A172 (cell line): ENCODE measurements around the gene AFF3. TPM values are rescaled to one million over a fixed set of nuclear protein-coding genes. Genes with fewer than 3 reads are reported as not detected.
"Not testable (repeated sequence)": the region's sequence is repeated elsewhere in the genome, so short reads cannot be mapped to it uniquely, and the experiment has no call there.

Source experiments
- DNase-seq: peaks from one replicate; pipeline ENCODE4 v3.0.0-alpha.2; 2015; ENCODE audit warnings: low spot score
- total RNA-seq: library from RNA; depleted of rRNA; stranded (reverse); fragments of >200 nt; shearing (Covaris generic); gene quantifications from 2 replicates; pipeline ENCODE4 v1.2.3, GENCODE V29; 2014

AFF3 gene
- total RNA-seq, 1 experiment from 2014 or later, result 1.9 TPM

DNA sequence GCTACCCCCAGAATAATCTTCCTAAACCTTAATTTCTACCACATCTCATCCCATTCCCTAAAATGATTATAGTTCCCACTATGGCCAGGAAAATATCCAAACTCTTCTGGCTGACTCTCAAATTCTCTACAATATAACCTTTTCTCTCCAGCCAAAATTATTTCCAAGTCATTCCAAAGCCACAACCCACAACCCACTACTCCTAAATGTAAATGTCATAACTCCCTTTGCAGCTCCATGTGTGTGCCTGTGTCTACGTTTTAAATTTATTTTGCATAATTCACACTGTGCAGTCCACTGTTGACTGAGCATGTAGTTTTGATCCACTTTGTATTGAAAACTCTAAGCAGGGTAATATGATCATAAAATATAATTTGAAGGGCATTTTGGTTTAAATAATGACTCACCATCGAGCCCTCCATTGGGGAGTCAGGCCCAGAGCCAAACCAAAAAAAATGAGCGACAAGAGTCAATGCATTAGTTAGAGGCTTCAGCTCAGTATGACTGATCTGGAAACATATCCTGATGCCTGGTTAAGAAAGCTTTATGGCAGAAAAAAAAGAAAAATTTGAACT, 171.0 kb downstream of the AFF3 start:
- DNase-seq, result no peak

DNA sequence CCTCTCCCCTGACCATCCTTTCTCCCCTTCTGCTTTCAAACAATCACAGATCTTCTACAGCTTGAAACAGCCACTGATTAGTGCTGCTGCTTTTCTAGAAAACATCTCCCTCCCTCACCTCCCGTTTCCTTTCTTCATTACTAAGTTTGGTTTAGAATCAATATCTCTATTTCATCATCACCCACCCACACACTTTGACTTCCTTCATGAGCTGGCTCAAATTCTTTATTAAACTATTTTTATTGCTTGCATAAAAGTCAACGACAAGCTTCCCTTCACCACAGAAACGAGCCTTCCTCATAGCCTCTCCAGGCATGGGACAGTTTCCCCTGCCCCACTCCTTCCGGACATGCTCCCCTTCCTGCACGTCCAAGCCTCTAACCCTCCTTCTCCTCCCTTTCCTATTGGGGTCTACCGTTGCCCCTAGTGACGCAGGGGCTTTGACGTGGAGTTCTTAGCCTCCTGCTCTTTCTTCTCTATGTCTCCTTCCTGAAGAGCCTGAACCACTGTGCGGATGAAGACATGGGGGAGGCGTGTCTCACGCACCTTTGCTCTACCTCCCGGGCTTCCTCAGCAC, 172.0 kb downstream of the AFF3 start:
- no peak for DNase-seq

DNA sequence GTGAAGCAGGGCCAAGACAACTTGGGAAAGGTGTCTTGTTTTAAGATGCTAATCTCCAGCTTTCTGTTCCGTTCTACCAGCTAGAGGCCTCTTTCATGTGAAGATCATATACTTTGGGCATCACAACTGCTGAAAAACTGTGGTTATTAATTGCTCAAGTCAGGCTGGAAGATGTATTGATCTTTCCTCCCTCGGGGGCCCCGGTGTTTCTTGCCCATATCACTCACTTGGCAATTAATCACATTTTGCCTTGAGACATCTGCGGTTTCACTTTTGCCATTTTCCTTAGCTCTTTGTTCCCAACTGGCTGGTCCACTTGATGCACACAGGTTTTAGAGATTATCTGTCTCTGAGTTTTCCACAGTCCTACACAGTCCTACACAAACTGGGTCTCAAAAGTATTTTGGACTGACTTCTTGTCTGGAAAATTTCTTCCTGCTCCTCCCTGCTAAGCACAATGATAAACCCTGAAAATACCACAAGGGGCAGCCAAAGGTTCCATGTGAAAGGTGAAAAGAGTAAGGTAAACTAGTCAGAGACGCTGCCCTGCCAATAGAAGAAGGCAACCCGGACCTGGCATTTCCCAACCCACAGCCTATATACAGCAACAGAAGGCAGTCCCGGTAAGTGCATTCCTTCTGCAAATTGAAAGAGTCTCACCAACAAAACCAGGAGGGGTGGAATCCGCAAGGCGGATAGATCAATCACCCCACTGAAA, 181.0 kb downstream of the AFF3 start:
- DNase-seq, result no peak

DNA sequence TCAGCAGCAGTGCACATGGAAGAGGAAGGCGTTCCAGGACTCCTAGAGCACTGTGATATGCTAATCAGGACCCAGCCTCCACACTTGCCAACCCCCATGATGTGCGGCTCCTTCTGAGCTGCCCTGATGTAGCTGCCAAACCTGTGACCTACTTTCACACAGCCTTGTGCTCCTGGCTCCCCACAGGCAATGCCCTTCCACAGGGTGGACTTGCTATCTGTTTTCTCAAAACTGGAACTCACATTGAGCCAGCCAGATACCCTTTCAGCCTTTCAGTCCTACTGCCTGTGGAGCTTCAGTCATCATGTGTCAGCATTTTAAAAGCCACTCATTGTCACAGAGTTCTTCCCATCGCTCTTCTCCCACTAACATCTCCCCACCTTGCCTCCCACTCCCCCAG, 181.6 kb downstream of the AFF3 start:
- no peak for DNase-seq

DNA sequence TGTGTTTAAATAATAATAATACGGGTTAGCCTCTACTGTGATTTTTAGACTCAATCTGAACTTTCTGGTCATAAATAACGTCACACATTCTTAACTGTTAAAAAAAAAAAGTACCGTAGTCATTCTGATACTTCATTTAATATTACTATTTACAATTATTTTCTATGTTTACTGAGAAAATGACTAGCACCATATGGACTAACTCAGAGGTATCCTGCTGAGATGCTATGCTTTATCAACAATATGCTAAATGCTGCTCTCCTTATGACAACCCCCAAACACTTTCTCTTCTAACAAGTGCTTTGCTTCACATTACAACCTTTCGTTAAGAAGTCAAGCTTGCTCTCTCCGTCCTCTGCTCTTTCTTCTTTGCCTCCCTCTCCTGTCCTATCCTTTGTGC, 182.1 kb downstream of the AFF3 start:
- DNase-seq, result no peak

DNA sequence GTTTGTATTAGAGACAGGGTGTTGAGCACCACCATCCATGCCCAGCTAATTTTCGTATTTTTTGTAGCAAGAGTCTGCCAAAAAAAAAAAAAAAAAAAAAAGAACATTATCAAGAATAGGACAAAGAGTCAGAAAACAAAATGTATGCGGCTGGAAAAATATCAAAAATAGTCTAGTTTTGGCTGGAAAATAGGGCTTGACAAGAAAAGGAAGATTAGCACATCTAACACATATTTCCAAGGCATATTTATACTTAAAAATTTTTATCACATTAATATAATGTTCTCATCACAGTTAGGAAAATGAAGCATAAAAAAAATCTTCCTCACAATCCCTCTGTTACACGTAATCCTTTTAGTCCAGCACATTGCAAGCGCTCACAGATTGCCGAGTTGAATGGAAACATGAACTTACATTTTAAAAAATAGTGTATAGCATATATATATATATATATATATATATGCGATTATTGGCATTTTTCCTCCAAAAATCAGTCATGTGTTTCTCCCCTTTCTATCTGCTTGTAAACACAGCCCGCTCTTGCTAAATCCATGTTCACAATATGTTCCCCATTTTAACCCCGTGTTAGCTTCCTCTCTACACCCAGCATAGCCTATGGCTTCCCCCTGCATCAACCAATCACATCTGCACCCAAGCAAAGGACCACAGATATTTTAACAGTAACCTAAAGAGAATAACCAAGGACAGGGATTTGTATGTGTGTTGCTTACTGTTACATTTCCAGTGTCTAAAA, 183.0 kb downstream of the AFF3 start:
- DNase-seq, result no peak

DNA sequence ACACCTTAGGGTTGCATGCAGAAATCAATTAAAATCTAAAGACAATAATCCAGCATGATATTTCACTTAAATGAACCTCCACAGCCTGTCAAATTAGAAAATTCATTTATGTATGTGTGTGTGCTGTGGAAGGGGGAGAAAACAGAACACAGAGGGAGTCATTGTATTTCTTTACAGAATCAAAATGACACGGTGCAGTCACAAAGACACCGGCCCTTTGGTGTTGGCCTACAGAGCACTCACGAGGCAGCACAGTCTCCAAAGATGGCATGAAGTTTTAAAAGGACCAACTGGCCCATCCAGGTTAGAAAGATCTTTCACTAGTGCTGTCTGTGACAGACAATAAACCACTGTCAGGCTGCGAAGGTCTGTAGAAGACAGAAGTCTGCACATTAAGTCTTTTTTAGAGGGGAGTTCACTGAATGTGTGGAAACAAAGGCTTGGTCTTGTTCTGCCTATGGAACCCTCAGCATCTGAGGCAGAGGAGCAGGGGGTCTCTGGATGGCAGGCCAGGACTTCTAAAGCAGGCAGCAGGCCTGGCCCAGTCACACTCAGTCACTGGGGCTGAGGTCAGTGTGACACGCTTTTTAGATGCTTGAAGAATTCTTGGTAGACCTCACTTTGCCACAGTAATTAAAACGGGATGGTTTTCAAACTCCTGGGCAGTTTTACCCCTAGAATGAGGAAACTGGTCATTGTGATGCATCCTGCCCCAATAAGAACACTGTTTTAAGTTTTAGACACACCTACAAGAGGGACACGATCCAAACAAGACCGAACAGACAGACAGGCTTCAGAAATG, 184.9 kb downstream of the AFF3 start:
- no peak for DNase-seq

DNA sequence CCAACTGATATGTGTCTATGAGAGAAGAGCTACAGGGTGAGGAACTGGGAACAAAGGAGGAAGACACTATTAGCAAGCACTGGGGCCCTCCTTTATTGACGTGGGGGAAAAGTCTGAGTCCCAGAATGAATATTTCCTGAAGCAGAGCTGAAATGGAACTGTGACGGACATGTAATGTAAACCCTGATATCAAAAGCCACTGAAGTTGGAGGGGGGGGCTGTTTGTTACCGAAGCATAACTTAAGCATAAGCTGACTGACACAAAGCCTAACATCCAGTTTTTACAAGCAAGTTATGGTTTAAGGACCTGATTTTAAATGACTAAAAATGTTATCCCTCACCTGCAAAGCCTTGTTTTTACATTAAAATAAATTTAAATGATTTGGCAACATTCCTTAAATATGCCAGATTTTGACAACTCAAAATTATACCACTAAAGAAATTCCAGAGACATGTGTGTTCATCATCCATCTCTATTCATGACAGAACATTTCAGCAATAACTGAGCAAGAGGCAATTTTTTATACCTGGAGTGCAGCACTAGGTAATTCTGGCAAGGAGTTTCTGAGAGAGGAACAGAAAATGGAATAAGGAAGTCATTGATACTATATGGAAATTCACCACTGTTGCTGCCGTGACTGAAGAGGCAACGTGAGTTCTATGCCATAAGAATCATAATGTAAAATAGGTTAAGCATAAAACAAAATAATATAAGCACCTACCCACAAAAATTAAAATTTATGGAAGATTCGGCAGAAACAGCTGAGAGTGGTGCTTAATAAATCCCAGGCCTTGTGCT, 186.0 kb downstream of the AFF3 start:
- DNase-seq, result no peak

DNA sequence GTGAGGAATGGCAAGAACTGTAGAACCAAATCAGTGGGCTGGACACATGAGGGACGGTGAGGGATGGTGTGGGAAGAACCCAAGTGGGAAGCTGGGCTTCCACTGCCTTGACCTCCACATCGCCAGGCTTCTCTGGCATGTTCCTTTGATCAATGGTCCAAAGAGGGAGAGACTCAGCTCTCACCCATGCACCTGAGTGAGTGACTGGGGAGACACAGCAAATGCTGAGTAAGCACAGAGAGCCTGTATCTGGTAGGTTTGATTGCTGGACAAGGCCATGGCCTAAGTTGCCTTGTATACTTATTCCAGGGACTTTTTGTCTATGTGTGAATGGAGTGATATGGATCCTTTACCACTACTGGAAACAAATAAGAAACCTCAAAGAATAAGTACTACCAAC, 188.6 kb downstream of the AFF3 start:
- DNase-seq, result no peak

DNA sequence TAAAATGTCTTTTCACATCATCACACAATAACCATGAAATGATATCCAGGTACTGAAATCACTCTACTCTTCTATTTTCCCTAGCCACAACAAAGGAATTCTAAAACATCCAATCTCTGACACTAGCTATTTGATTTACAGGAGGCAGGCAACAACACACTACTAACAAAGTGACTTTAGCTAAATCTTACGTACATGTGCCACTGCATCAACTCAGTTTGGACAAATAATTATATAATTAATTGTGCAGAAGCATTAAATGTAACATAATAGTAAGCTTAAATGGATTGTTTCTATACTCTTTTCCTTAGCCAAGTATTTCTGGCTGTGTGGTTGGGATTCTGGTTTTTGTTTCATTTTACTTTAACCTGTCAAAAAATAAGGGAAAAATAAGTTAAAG, 192.4 kb downstream of the AFF3 start:
- DNase-seq, result no peak

DNA sequence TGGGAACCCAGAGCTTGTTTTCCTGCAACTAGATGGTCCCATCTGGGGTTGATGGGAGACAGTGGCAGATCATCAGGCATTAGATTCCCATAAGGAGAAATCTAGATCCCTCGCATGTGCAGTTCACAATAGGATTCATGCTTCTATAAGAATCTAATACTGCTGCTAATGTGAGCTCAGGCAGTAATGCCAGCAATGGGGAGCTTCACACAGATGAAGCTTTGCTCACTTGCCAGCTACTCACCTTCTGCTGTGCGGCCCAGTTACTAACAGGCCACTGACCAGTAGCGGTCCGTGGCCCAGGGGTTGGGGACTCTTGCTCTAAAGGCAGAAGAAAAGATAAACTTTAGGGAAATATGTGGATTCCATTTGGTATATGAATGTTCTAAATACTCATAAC, 192.9 kb downstream of the AFF3 start:
- DNase-seq, result no peak

DNA sequence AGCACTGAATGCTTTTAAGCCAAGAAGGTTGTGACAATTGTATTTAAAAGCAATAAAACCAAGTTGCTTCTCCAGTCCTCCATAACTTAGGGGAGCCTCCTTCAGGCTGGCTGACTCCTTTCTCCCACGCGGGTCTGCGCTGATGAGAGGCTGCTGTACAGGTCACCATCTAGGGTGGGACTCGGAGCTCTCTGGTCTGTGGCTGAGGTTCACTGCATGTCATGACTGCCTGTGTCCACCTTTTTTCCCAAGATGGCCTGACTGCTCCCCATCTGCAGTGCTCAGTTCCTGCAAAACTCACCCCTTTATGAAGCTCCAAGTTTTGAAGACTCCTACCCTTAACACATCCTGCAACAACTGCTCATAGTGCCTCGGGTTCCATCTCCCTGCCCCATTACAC, 194.4 kb downstream of the AFF3 start:
- DNase-seq, result no peak

DNA sequence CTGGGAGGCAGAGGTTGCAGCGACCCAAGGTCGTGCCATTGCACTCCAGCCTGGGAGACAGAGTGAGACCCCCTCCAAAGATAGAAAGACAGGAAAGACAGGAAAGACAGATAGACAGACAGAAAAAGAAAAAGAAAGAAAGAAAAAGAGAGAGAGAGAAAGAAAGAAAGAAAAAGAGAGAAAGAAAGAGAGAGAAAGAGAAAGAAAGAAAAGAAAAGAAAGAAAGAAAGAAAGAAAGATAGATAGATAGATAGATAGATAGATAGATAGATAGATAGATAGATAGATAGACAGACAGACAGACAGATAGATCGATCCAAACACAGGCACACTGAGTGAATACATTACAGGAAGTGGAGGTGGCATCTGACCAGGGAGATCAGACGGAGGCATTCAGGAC, 195.0 kb downstream of the AFF3 start:
- not testable (repeated sequence) for DNase-seq

DNA sequence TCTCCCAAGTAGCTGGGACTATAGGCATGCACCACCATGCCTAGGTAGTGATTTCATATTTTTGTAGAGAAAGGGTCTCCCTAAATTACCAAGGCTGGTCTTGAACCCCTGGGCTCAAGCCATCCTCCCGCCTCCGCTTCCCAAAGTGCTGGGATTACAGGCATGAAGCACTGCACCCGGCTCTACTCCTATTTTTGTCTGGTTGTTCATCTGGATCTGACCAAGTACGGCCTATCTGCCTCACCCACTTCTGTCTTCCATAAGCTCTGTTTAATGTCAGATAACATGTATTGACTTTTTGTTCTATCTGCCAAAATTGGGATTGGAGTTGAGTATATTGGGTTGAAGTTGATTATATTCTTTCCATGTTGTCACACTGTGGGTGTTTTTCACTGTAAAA, 198.4 kb downstream of the AFF3 start:
- no peak for DNase-seq

DNA sequence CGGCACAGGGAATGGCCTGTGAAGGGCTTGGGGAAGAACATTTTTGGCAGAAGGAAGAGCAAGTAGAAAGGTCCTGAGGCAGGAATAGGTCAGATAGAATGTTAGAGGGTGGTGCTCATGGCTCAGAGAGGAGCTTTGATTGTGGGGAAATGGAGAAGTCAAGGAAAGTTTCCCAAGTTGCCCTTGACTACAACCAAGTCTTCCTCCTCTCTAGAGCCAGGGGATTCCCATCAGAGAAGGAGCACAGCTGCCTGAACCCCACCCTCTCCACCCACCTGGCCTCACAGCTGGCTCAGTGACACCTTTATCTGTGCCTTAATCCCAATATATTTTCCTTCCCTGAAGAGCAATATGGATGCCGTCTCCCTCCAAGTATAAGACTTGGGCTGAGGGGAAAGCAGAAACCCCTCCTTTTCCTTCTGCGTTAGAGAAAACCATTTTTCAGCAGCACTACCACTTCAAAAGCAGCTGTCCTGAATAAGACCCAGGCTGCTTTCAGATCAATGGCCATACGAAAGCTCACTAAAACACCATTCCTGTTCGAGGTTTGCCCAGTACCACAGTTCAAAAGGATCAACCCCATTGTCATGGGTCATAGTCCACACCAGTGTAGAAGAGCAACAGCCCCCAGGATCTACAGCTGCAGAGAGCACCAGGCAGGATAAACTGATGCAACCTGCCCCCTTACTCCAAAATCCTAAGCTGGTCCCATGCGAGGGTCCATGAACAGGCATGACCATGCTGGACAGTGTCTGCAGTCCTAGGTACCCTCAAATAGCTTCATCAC, 199.6 kb downstream of the AFF3 start:
- no peak for DNase-seq

DNA sequence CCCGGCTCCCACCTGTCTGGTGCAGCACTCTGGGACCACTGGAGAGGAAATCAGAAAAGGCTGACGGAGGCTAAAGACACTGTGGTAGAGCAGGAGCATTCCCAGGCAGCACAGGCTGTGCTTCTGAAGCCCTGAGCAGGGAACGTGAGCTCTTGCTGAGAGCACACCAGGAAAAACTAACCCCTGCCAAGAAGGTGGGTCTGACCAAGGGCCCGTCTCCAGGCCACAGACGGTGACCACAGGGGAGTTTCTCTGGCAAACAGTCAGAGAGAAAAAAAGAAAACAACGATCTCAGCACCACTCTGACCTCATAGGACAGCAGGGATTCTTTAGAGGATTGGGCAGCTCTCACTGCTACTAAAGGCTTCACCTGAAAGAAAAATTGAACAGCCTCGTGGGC, 201.4 kb downstream of the AFF3 start:
- peak; percentile 58 for DNase-seq

DNA sequence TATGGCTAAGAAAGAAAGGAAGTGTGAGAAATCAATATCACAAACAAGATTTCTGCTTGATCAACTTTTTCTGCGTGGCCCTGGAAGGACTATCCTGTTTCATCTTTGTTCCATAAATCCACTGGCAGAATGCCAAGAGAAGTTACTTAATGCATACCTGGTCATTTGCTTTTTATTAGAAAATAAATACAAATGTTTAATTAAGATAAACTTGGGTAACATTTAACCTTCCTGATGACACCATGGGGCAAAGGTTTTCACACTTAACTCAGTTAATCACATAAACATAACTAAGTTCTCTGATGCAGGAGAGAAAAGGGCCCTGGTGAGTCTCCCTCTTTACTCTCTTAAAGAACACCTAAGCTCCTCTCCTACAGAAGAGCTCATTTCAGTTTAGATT, 203.3 kb downstream of the AFF3 start:
- DNase-seq, result no peak

DNA sequence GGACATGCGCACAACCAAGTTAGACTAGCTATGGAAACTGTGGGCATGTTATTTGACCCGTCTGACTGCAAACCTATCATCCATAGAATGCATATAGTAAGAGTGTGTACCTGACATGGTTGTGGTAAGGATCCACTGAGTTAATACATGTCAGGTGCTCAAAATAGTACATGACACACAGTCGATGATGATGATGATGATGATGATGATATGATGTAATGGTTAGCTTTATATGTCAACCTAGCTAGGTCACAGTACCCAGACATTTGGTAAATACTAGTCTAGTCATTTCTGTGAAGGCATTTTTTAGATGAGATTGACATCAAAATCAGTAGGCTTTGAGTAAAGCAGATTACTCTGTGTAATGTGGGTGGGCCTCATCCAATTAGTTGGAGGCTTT, 204.1 kb downstream of the AFF3 start:
- DNase-seq, result no peak

DNA sequence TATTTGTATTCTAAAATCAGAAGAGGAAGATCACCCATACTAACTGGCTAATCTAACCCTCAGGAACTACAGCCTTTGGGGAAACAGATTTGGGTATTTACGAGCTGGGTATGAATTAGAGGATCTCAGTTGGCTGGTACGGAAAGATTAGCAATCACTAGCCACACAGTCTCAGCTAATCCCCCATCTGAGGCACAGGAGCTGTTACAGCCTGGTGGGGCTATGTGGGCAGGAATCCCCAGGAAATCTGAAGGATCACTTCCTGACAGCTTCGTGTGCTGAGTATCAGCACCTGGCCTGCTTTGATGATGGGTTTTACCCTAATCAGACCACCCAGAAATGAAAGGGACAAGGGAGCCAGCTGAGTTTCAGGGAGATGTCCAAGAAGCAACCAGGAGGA, 206.3 kb downstream of the AFF3 start:
- DNase-seq, result no peak

DNA sequence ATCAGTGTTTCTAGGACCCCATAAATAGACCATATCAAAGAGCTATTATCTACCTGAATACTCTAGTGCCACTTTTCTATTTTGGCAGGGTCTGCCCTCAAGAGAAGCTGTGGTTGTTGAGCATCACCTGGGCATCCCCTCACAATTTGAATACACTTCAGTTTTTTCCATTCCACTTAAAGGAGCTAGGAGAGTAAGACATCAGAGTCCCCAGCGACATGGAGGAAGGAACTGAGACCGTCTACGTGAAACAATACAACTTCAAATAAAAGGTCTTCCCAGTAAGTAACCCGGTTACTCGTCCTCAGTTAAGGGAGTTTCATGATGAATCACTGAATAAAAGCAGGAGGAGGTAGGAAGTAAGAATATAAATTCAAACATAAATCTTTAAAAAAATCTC, 206.7 kb downstream of the AFF3 start:
- DNase-seq, result no peak
